HG03520 (cell line): ENCODE measurements around the gene ARAP2.

ENCODE experiments used
- ATAC-seq: cut with Tn5 transposase; IDR thresholded peaks from one replicate; pipeline ENCODE4 v1.9.1; 2021; ENCODE audit warnings: mild to moderate bottlenecking, moderate library complexity; ENCODE audit not compliant: unreplicated experiment

The ARAP2 gene

GRCh38 chr4:36053930-36054329 lies 190.4 kb downstream of the ARAP2 start:
- no peak for ATAC-seq

GRCh38 chr4:36051634-36052033 lies 192.7 kb downstream of the ARAP2 start:
- ATAC-seq: no peak

GRCh38 chr4:36046026-36046425 lies 198.3 kb downstream of the ARAP2 start:
- ATAC-seq: no peak

- ATAC-seq: no peak
Observed at GRCh38 chr4:36043901-36044300, 200.4 kb downstream of the ARAP2 start.

GRCh38 chr4:36043241-36043640 lies 201.1 kb downstream of the ARAP2 start:
- no peak for ATAC-seq

- no peak for ATAC-seq
Observed at GRCh38 chr4:36042122-36042970, 202.0 kb downstream of the ARAP2 start.

GRCh38 chr4:36041340-36041739 lies 203.0 kb downstream of the ARAP2 start:
- no peak for ATAC-seq

GRCh38 chr4:36039026-36039425 lies 205.3 kb downstream of the ARAP2 start:
- no peak for ATAC-seq

GRCh38 chr4:36038491-36038890 lies 205.8 kb downstream of the ARAP2 start:
- ATAC-seq: no peak

- ATAC-seq: no peak
Observed at GRCh38 chr4:36037127-36037526, 207.2 kb downstream of the ARAP2 start.

GRCh38 chr4:36029951-36030350 lies 214.4 kb downstream of the ARAP2 start:
- ATAC-seq: no peak

GRCh38 chr4:36027203-36027602 lies 217.1 kb downstream of the ARAP2 start:
- ATAC-seq: no peak

- ATAC-seq: no peak
Observed at GRCh38 chr4:36026348-36026880, 217.9 kb downstream of the ARAP2 start.

GRCh38 chr4:36024901-36025660 lies 219.2 kb downstream of the ARAP2 start:
- ATAC-seq: no peak

GRCh38 chr4:36020351-36020750 lies 224.0 kb downstream of the ARAP2 start:
- no peak for ATAC-seq
